HG02588 (cell line): Measurements from ENCODE around the gene SLC51B.
"Not testable (repeated sequence)": the region's sequence is repeated elsewhere in the genome, so short reads cannot be mapped to it uniquely, and the experiment has no call there.

Source experiments
- ATAC-seq: cut with Tn5 transposase; IDR thresholded peaks from one replicate; pipeline ENCODE4 v1.9.1; 2021; ENCODE audit warnings: mild to moderate bottlenecking, moderate library complexity; ENCODE audit not compliant: unreplicated experiment

Gene SLC51B

GRCh38 chr15:65062726-65063125, 17.5 kb downstream of the SLC51B start:
- ATAC-seq, result no peak

- ATAC-seq, result no peak
Measured at GRCh38 chr15:65066001-65066634, 20.9 kb downstream of the SLC51B start.

GRCh38 chr15:65066635-65067316, 21.6 kb downstream of the SLC51B start:
- ATAC-seq, result no peak

- no peak for ATAC-seq
Measured at GRCh38 chr15:65067317-65067644, 22.1 kb downstream of the SLC51B start.

DNA sequence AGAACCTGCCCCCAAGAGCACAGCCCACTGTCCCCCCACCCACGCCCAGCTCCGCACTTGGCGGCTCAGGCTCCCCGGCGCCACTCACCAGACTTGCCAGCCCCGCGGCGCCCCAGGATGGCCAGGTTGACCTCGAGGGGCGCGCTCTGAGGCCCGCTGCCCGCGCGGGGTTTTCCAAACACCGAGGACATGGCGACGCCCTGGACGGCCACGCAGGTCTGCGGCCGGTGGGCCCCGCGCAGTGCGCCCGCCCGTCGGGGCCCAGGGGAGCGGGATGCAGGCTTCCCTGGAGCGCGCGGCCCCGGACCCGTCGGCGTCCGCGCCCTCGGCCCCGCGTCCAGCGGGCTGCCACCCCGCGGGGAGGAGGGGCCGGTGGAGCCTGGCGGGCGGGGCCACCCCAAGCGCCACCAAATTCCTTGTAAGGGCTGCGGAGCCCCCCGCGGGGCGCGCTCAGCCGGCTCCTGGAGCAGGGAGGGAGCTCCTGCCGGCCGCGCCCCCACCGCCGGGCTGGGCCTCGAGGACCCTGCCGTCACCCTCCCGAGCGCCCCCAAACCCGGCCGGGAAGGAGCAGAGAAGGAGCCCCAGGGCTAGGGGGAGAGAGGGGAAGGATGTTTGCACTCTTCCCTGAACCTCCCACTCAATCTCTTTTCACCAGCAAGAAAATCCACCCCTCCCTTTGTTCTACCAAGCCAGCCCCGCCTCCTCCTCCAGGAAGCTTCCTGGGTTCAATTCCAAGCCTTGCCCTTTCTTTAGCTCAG, 22.6 kb downstream of the SLC51B start, which contains the start of gene RASL12:
Gene RASL12, minus strand, starts transcription at position 347 of the 758 bp plus-strand sequence. Its CDS starts 156 bp downstream, at position 191.
- ATAC-seq, result no peak

DNA sequence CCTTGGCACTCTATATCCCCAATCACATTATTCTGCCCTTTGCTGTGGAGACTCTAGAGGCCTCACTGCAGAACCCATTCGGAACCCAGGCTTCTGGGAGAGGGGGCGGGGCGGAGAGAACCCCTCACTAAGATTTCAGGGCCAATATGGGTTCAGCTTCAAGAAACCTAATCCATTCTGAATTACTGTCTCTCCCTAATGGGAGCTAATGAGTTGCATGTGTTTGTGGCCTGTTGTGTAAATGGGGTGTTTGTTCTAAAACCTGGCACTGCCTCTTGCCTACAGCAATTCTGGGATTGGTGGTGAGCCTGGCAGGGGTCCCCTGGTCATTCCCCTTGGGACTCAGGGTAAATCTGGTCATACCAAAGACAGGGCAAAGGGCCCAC, 23.2 kb downstream of the SLC51B start:
- ATAC-seq, result no peak

DNA sequence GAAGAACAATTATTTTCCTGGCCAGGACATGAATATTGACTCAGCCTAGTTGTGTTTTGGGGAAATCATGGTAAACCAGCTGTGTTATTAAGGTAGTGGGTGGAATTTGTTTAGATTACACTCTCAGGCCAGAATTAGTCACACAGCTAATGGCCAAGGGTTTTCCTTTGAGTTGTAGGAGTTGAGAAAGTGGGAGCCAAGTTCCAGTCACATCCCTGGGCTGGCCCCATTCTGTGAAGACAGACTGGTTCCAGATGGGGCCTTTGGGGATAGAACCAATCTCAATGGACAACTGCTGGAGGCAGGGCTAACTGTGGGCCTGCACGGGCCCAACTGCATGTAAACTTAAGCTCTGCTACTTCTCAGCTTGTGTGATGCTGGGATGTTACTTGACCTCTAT, 24.0 kb downstream of the SLC51B start:
- no peak for ATAC-seq

- no peak for ATAC-seq
Measured at GRCh38 chr15:65069779-65070546, 24.8 kb downstream of the SLC51B start.

DNA sequence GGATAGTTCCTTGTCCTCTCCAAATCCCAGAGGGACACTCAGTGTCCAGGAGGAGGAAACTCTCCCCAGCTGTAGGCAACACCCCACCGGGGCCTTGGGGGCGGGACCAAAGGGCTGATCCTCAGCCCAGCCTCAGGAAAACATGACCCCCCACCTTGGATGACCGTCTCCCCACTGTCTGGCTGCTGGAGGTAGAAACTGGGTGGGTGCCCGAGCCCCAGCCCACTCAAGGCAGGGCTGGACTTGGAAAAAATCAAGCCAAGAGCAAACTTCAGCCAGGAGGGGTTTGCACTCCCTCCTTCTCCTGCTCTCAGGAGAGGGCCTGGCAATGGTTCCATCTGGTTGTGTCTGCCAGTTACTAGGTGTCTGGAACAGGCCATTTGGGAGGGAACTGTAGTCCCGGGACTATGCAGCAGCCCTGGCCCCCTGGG, 26.2 kb downstream of the SLC51B start:
- ATAC-seq, result no peak

DNA sequence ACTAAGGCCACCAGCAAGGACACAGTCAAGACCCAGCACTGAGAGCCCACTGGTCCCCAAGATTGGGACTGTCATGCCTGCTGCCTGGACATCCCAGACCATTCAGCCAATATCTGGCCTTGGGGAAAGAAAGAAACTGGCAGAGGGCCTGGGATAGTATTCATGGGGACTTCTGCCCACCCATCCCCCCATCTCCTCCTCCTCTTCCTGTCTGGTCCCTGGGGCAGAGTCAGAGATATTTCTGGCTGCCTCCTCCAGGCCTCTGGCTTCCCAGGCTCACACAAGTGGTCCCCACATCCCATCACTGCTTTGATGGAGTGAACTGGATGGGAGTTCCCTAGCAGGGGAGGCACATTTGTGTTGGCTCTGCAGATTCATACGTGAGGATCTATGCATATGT, 26.8 kb downstream of the SLC51B start:
- no peak for ATAC-seq

GRCh38 chr15:65072617-65073016, 27.4 kb downstream of the SLC51B start:
- no peak for ATAC-seq

DNA sequence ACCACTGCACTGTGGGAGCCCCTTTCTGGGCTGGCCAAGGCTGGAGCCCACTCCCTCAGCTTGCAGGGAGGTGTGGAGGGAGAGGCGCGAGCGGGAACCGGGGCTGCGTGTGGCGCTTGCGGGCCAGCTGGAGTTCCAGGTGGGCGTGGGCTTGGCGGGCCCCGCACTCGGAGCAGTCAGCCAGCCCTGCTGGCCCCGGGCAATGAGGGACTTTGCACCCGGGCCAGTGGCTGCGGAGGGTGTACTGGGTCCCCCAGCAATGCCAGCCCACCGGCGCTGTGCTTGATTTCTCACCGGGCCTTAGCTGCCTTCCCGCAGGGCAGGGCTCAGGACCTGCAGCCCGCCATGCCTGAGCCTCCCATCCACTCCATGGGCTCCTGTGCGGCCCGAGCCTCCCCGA, 29.8 kb downstream of the SLC51B start:
- ATAC-seq, result not testable (repeated sequence)

- not testable (repeated sequence) for ATAC-seq
Measured at GRCh38 chr15:65075607-65076395, 30.6 kb downstream of the SLC51B start.

DNA sequence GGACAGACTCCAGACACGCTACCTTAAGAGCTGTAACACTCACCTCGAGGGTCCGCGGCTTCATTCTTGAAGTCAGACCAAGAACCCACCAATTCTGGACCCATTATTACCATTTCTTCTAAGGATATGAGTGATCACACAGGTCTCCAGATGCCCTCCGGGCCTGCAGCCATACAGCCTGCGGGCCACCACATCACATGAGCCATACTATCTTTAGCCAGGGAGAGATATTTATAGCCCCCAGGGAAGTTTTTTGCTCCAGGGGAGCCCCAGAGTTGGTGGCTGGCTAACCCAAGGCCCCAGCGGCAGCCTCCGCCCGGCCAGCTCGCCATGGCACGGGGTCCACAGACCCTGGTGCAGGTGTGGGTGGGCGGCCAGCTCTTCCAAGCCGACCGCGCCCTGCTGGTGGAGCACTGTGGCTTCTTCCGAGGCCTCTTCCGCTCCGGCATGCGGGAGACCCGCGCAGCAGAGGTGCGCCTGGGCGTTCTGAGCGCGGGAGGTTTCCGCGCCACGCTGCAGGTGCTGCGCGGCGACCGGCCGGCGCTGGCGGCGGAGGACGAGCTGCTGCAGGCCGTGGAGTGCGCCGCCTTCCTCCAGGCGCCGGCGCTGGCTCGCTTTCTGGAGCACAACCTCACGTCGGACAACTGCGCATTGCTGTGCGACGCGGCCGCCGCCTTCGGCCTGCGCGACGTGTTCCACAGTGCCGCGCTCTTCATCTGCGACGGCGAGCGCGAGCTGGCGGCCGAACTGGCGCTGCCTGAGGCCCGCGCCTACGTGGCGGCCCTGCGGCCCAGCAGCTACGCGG, 31.5 kb downstream of the SLC51B start, which contains the start of gene KBTBD13:
Gene KBTBD13, plus strand, starts transcription at position 261 of the 805 bp plus-strand sequence. Its CDS starts 70 bp downstream, at position 331.
- ATAC-seq, result no peak

GRCh38 chr15:65077291-65077980, 32.2 kb downstream of the SLC51B start:
- no peak for ATAC-seq

DNA sequence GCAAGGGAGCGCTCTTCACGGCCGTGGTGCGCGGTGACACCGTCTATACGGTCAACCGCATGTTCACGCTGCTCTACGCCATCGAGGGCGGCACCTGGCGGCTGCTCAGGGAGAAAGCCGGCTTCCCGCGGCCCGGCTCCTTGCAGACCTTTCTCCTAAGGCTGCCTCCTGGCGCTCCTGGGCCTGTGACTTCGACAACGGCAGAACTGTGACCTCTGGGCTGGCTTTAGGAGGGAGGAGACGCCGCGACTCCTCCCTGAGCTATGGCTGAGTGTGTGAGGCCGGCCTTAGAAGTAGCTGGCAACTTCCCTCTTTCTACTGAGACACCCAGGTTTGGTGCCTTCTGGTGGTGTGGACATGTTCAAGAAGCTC, 32.8 kb downstream of the SLC51B start:
- no peak for ATAC-seq

GRCh38 chr15:65079580-65079979, 34.4 kb downstream of the SLC51B start:
- no peak for ATAC-seq

GRCh38 chr15:65081270-65081669, 36.1 kb downstream of the SLC51B start:
- no peak for ATAC-seq

DNA sequence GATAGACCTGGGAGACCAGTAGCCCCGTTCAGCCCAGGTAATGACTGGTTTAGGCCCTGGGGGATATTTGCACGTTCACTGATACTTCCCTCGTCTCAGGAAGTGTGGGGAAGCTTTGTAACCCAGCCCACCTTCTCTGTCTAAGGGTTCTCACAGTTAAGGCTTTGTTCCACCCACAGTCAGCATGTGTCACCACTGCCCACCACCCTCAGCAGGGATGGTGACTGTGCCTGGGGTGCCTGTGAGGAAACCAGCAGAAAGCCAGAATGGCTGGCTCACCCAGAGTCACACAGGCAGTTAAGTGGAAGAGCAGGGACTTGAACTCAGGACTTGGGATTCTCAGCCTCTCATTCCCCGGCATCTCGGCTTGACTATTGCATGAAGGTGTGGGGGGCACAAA, 36.6 kb downstream of the SLC51B start:
- ATAC-seq, result no peak
